CD14-positive monocyte (primary cell): ENCODE measurements around the gene TTC28. TPM values are rescaled to one million over a fixed set of nuclear protein-coding genes. Genes with fewer than 3 reads are reported as not detected.
"Not testable (repeated sequence)": the region's sequence is repeated elsewhere in the genome, so short reads cannot be mapped to it uniquely, and the experiment has no call there.

Experiments
- DNase-seq, 3 donors: peaks; one replicate each; pipeline ENCODE4 v3.0.0-alpha.2; 2011 to 2022
- H2AFZ ChIP-seq: 2 replicates; pipeline ENCODE4 v1.6.0; 2012; ENCODE audit warnings: mild to moderate bottlenecking, low read depth, low read length, inconsistent platforms; ENCODE audit not compliant: insufficient read depth, poor library complexity, severe bottlenecking
- H3K27ac ChIP-seq, 2 donors: 1 replicate in 1 of 2; 2 replicates in 1 of 2; pipeline ENCODE4 v1.5.1; 2012 to 2013; ENCODE audit warnings: low read length in 2 of 2, control low read depth in 1 of 2, inconsistent platforms in 1 of 2, low read depth in 1 of 2, mild to moderate bottlenecking in 1 of 2
- H3K27me3 ChIP-seq, 2 donors: one replicate each; pipeline versions ENCODE4 v1.6.0 to v1.6.1; 2011 to 2013; ENCODE audit warnings: low read length in 2 of 2; ENCODE audit not compliant: control insufficient read depth in 2 of 2, insufficient read depth in 2 of 2
- H3K36me3 ChIP-seq, 2 donors: replicated peaks in 1 of 2; 1 replicate in 1 of 2; 2 replicates in 1 of 2; pipeline versions ENCODE4 v1.5.1 to v1.6.1; 2012 to 2013; ENCODE audit warnings: low read length in 2 of 2, control low read depth in 1 of 2, inconsistent platforms in 1 of 2, mild to moderate bottlenecking in 1 of 2; ENCODE audit not compliant: insufficient read depth in 2 of 2, control insufficient read depth in 1 of 2
- H3K4me1 ChIP-seq, 2 donors: 1 replicate in 1 of 2; 2 replicates in 1 of 2; pipeline versions ENCODE4 v1.5.1 to v1.6.1; 2012 to 2013; ENCODE audit warnings: low read length in 2 of 2, control low read depth in 1 of 2, inconsistent platforms in 1 of 2, mild to moderate bottlenecking in 1 of 2, moderate library complexity in 1 of 2; ENCODE audit not compliant: insufficient read depth in 2 of 2, control insufficient read depth in 1 of 2
- H3K4me2 ChIP-seq: replicated peaks from 2 replicates; pipeline ENCODE3; 2012; ENCODE audit warnings: low read length, moderate library complexity, mild to moderate bottlenecking; ENCODE audit not compliant: poor library complexity, severe bottlenecking; ENCODE audit errors: extremely low read depth
- H3K4me3 ChIP-seq, 3 experiments: fragments of 200-600 bp in 1 of 3; sonication (generic) in 1 of 3; replicated peaks in 1 of 3; 1 replicate in 2 of 3; 2 replicates in 1 of 3; pipeline ENCODE4 v1.5.1; 2011 to 2013; ENCODE audit warnings: low read length in 3 of 3, mild to moderate bottlenecking in 3 of 3, control low read depth in 2 of 3, low read depth in 2 of 3, inconsistent platforms in 1 of 3, moderate library complexity in 1 of 3
- H3K79me2 ChIP-seq: 2 replicates; pipeline ENCODE4 v1.6.0; 2012; ENCODE audit warnings: mild to moderate bottlenecking, control low read depth, inconsistent platforms, low read length, moderate library complexity; ENCODE audit not compliant: insufficient read depth
- H3K9ac ChIP-seq: 2 replicates; pipeline ENCODE4 v1.6.0; 2017; ENCODE audit warnings: low read length, mild to moderate bottlenecking; ENCODE audit not compliant: insufficient read depth, poor library complexity, severe bottlenecking
- H3K9me3 ChIP-seq, 2 donors: replicated peaks in 1 of 2; 1 replicate in 1 of 2; 2 replicates in 1 of 2; pipeline versions ENCODE4 v1.5.1 to v1.6.1; 2012 to 2013; ENCODE audit warnings: low read length in 2 of 2, control low read depth in 1 of 2; ENCODE audit not compliant: control insufficient read depth in 1 of 2, insufficient read depth in 1 of 2
- H4K20me1 ChIP-seq: 2 replicates; pipeline ENCODE4 v1.6.0; 2012; ENCODE audit warnings: mild to moderate bottlenecking, low read length, control low read depth, moderate library complexity; ENCODE audit not compliant: insufficient read depth
- H3K27ac Mint-ChIP-seq, 7 donors: one replicate each; pipeline ENCODE4 v1.8.0; 2020; ENCODE audit warnings: mild to moderate bottlenecking in 7 of 7, mixed read lengths in 7 of 7, moderate library complexity in 6 of 7, inconsistent platforms in 2 of 7
- H3K27me3 Mint-ChIP-seq, 3 donors: one replicate each; pipeline ENCODE4 v1.8.0; 2021 to 2022; ENCODE audit warnings: low read depth in 3 of 3, mild to moderate bottlenecking in 3 of 3, mixed read lengths in 3 of 3, moderate library complexity in 3 of 3, inconsistent platforms in 1 of 3
- H3K36me3 Mint-ChIP-seq, 2 donors: one replicate each; pipeline ENCODE4 v1.8.0; 2020; ENCODE audit warnings: mixed read lengths in 2 of 2, inconsistent platforms in 1 of 2, mild to moderate bottlenecking in 1 of 2
- H3K4me1 Mint-ChIP-seq: one replicate; pipeline ENCODE4 v1.8.0; 2020; ENCODE audit warnings: mild to moderate bottlenecking, mixed read lengths
- H3K4me3 Mint-ChIP-seq, 2 donors: one replicate each; pipeline ENCODE4 v1.8.0; 2020; ENCODE audit warnings: mild to moderate bottlenecking in 2 of 2, mixed read lengths in 2 of 2, moderate library complexity in 1 of 2
- H3K9me3 Mint-ChIP-seq, 7 donors: one replicate each; pipeline ENCODE4 v1.8.0; 2020 to 2022; ENCODE audit warnings: mixed read lengths in 7 of 7, mild to moderate bottlenecking in 6 of 7, moderate library complexity in 6 of 7, inconsistent platforms in 2 of 7
- WGBS: methylation state at CpG from one replicate; pipeline ENCODE4 v1.1.5; 2013; ENCODE audit warnings: missing lambda C conversion rate; ENCODE audit not compliant: insufficient coverage; 5-methylcytosine and 5-hydroxymethylcytosine counted together
- intact Hi-C, 2 donors: fragments of 100-400 bp; cut with micrococcal nuclease; formaldehyde crosslinking; loops; one replicate each; pipeline versions ENCODE4 v1.15.0 to v1.15.1; 2023
- polyA plus RNA-seq, 3 donors: library from polyadenylated mRNA; depleted of rRNA in 1 of 3; unstranded in 2 of 3; stranded (reverse) in 1 of 3; fragments of 300-500 nt in 2 of 3; fragments of >200 nt in 1 of 3; fragmentation: Illumina TruSeq in 2 of 3; gene quantifications; 1 replicate in 2 of 3; 2 replicates in 1 of 3; pipeline ENCODE4 v1.2.3, GENCODE V29; 2012 to 2021
- TF ChIP-seq, protein P1 (sequence below): fragments of 200-600 bp; IDR thresholded peaks from one replicate; pipeline ENCODE4 v1.8.0; 2022; ENCODE audit warnings: antibody characterized with exemption, mild to moderate bottlenecking

Gene TTC28
- polyA plus RNA-seq, 3 donors: 0.24 to 0.61 TPM; not detected in 1

DNA sequence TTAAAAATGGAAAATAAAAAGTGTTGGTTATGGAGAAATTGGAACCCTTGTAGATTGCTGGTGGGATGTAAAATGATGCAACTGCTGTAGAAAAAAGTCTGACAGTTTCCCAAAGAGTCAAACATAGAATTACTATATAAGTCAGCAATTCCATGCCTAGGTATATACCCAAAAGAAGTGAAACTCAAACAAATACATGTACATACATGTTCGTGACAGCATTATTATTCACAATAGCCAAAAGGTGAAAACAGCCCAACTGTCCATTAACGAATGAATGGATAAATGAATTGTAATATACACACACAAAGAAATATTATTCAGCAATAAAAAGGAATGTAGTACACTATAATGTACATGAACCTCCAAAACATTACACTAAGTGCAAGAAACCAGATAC lies 116.0 kb downstream of the TTC28 start:
- Histone ChIP-seq H3K36me3 (no peaks in the 10 kb centered on the region), H3K79me2 (no peaks in the 10 kb centered on the region), H3K4me2 (no peak overlapping the region), H3K4me1 (no peaks in the 10 kb centered on the region), H3K27ac (no peak overlapping the region), H3K9me3 (no peaks in the 10 kb centered on the region), H3K27me3 (no peaks in the 10 kb centered on the region), H2AFZ (no peak overlapping the region), H3K9ac (no peak overlapping the region), H4K20me1 (no peaks in the 10 kb centered on the region), H3K4me3 (no peak overlapping the region)
- peaks cover 6% of the 10 kb centered on the region for H3K4me1 Mint-ChIP-seq
- no peak for DNase-seq
- no CpG with 5 or more reads among the region's 2 CpGs for WGBS
- no peak overlapping the region for H3K27ac Mint-ChIP-seq
- peaks cover 0 to 2% (median 0%) of the 10 kb centered on the region in 7 donors for H3K9me3 Mint-ChIP-seq
- intact Hi-C loops: no loop called here
- H3K36me3 Mint-ChIP-seq: no peaks in the 10 kb centered on the region
- peaks cover 0 to 2% (median 0%) of the 10 kb centered on the region in 3 donors for H3K27me3 Mint-ChIP-seq
- H3K4me3 Mint-ChIP-seq: no peak overlapping the region
- TF ChIP-seq, protein P1, sequence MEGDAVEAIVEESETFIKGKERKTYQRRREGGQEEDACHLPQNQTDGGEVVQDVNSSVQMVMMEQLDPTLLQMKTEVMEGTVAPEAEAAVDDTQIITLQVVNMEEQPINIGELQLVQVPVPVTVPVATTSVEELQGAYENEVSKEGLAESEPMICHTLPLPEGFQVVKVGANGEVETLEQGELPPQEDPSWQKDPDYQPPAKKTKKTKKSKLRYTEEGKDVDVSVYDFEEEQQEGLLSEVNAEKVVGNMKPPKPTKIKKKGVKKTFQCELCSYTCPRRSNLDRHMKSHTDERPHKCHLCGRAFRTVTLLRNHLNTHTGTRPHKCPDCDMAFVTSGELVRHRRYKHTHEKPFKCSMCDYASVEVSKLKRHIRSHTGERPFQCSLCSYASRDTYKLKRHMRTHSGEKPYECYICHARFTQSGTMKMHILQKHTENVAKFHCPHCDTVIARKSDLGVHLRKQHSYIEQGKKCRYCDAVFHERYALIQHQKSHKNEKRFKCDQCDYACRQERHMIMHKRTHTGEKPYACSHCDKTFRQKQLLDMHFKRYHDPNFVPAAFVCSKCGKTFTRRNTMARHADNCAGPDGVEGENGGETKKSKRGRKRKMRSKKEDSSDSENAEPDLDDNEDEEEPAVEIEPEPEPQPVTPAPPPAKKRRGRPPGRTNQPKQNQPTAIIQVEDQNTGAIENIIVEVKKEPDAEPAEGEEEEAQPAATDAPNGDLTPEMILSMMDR: no peak

DNA sequence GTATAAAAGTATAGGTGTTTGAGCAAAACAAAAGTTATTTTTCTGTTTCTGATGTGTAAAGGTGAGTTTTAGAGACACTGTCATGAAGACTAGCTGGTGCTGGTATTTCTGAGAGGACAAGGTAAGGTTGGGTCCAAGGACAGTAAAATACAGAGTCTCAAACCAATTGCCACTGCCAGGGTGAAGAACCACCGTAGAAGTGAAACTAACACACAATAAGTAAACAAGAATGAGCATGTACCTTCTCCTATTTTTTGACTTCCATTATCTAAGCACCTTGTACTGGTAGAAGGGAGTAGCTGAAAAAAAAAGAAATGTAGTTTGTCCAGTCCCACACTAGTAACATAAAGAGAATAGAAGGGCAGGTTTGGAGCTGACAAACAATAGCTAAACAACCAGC lies 117.3 kb downstream of the TTC28 start:
- WGBS: no CpG with 5 or more reads among the region's 1 CpG
- H3K4me3 Mint-ChIP-seq: no peak overlapping the region
- Histone ChIP-seq H3K36me3 (no peaks in the 10 kb centered on the region), H3K9me3 (no peaks in the 10 kb centered on the region), H3K4me2 (no peak overlapping the region), H3K79me2 (no peaks in the 10 kb centered on the region), H3K4me1 (no peaks in the 10 kb centered on the region), H3K27ac (no peak overlapping the region), H3K9ac (no peak overlapping the region), H3K4me3 (no peak overlapping the region), H4K20me1 (no peaks in the 10 kb centered on the region), H2AFZ (no peak overlapping the region), H3K27me3 (no peaks in the 10 kb centered on the region)
- H3K4me1 Mint-ChIP-seq: peaks cover 6% of the 10 kb centered on the region
- peaks cover 0 to 2% (median 0%) of the 10 kb centered on the region in 3 donors for H3K27me3 Mint-ChIP-seq
- TF ChIP-seq, protein P1: no peak
- H3K9me3 Mint-ChIP-seq: peaks cover 0 to 2% (median 0%) of the 10 kb centered on the region in 7 donors
- H3K27ac Mint-ChIP-seq: no peak overlapping the region
- no peaks in the 10 kb centered on the region for H3K36me3 Mint-ChIP-seq
- no peak for DNase-seq
- intact Hi-C loops: no loop called here

DNA sequence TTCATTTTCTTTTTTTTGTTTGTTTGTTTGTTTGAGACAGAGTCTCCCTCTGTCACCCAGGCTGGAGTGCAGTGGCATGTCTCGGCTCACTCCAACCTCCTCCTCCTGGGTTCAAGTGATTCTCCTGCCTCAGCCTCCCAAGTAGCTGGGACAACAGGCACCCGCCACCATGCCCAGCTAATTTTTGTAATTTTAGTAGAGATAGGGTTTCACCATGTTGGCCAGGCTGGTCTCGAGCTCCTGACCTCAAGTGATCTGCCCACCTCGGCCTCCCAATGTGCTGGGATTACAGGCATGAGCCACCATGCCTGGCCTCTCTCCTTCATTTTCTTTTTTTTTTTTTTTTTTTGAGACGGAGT lies 118.9 kb downstream of the TTC28 start:
- H3K9me3 ChIP-seq, H4K20me1 ChIP-seq, H3K4me3 Mint-ChIP-seq, H2AFZ ChIP-seq, H3K36me3 ChIP-seq, H3K36me3 Mint-ChIP-seq, H3K4me3 ChIP-seq, H3K27ac ChIP-seq, H3K9me3 Mint-ChIP-seq, H3K4me2 ChIP-seq, intact Hi-C loops, H3K9ac ChIP-seq, H3K4me1 ChIP-seq, H3K79me2 ChIP-seq, H3K4me1 Mint-ChIP-seq, DNase-seq, H3K27me3 Mint-ChIP-seq, H3K27me3 ChIP-seq: not testable (repeated sequence)
- WGBS: 100% methylated on average over 2 of the region's 5 CpGs
- H3K27ac Mint-ChIP-seq: peak overlapping the region in 1 of 7 donors; percentile 23
